ENCODE results near the gene UNC93A.
"Not testable (repeated sequence)": the region's sequence is repeated elsewhere in the genome, so short reads cannot be mapped to it uniquely, and the experiment has no call there.

Gene UNC93A

GRCh38 chr6:167290786-167291622, at the start of gene UNC93A:
TSS of gene UNC93A (plus strand) at chr6:167291315. CDS start at chr6:167291490, 175 bp downstream.
- DNase-seq = no peak

- peak in 3 of 56 donors; percentile 26 to 36 (median 31) for DNase-seq
Observed at GRCh38 chr6:167241321-167242134, 49.6 kb upstream of the UNC93A start.

- not testable (repeated sequence) for DNase-seq
Observed at GRCh38 chr6:167242135-167242506, 49.0 kb upstream of the UNC93A start.

- not testable (repeated sequence) for DNase-seq
Observed at GRCh38 chr6:167242511-167243051, 48.5 kb upstream of the UNC93A start.

GRCh38 chr6:167244064-167244960, 46.8 kb upstream of the UNC93A start:
- peak in 15 of 56 donors; percentile 13 to 56 (median 32) for DNase-seq

- no peak for DNase-seq
Observed at GRCh38 chr6:167244991-167245390, 46.1 kb upstream of the UNC93A start.

- no peak for DNase-seq
Observed at GRCh38 chr6:167245591-167245990, 45.5 kb upstream of the UNC93A start.

GRCh38 chr6:167247814-167248595, 43.1 kb upstream of the UNC93A start:
- no peak for DNase-seq

GRCh38 chr6:167248878-167249455, 42.1 kb upstream of the UNC93A start:
- DNase-seq = peak in 1 of 56 donors; percentile 22

- no peak for DNase-seq
Observed at GRCh38 chr6:167252271-167252670, 38.8 kb upstream of the UNC93A start.

GRCh38 chr6:167255918-167256553, 35.1 kb upstream of the UNC93A start:
- DNase-seq = no peak

GRCh38 chr6:167258646-167259045, 32.5 kb upstream of the UNC93A start:
- DNase-seq = no peak

GRCh38 chr6:167266057-167266829, 24.9 kb upstream of the UNC93A start:
- DNase-seq = not testable (repeated sequence)

GRCh38 chr6:167266830-167267555, 24.1 kb upstream of the UNC93A start:
- DNase-seq = no peak

- DNase-seq = not testable (repeated sequence)
Observed at GRCh38 chr6:167267556-167267898, 23.6 kb upstream of the UNC93A start.

GRCh38 chr6:167267921-167268401, 23.2 kb upstream of the UNC93A start:
- no peak for DNase-seq

- DNase-seq = no peak
Observed at GRCh38 chr6:167268683-167269280, 22.3 kb upstream of the UNC93A start.

Measured in amygdala (tissue), 56 donors.